NCI-H526 treated with DMSO at 0.1 percent for 48 hours (cell line): Measurements from ENCODE around the gene DTWD2.
"Not testable (repeated sequence)": the region's sequence is repeated elsewhere in the genome, so short reads cannot be mapped to it uniquely, and the experiment has no call there.

ENCODE experiments used
- DNase-seq: peaks from one replicate; lab custom pipeline; 2025; lab: John Stamatoyannopoulos, UW

Gene DTWD2

GRCh38 chr5:118996098-118996497, 7.8 kb upstream of the DTWD2 start:
- no peak for DNase-seq

- DNase-seq: no peak
Measured at GRCh38 chr5:118994595-118994994, 6.2 kb upstream of the DTWD2 start.

GRCh38 chr5:118993118-118993517, 4.8 kb upstream of the DTWD2 start:
- not testable (repeated sequence) for DNase-seq

GRCh38 chr5:118992055-118992454, 3.7 kb upstream of the DTWD2 start:
- not testable (repeated sequence) for DNase-seq

- no peak for DNase-seq
Measured at GRCh38 chr5:118990582-118990981, 2.2 kb upstream of the DTWD2 start.

GRCh38 chr5:118989816-118990215, 1.5 kb upstream of the DTWD2 start:
- DNase-seq: no peak

GRCh38 chr5:118988866-118989180, 476 bp upstream of the DTWD2 start:
- no peak for DNase-seq

GRCh38 chr5:118984602-118985001, 3.7 kb downstream of the DTWD2 start:
- DNase-seq: no peak

- DNase-seq: no peak
Measured at GRCh38 chr5:118981783-118982182, 6.6 kb downstream of the DTWD2 start.

GRCh38 chr5:118980438-118980837, 7.9 kb downstream of the DTWD2 start:
- DNase-seq: no peak

- no peak for DNase-seq
Measured at GRCh38 chr5:118980017-118980416, 8.3 kb downstream of the DTWD2 start.

- not testable (repeated sequence) for DNase-seq
Measured at GRCh38 chr5:118973779-118974445, 14.4 kb downstream of the DTWD2 start.

- no peak for DNase-seq
Measured at GRCh38 chr5:118968925-118969375, 19.4 kb downstream of the DTWD2 start.

- DNase-seq: no peak
Measured at GRCh38 chr5:118968406-118968911, 19.9 kb downstream of the DTWD2 start.

GRCh38 chr5:118967059-118967508, 21.3 kb downstream of the DTWD2 start:
- no peak for DNase-seq

- DNase-seq: no peak
Measured at GRCh38 chr5:118965890-118966289, 22.5 kb downstream of the DTWD2 start.

GRCh38 chr5:118964970-118965369, 23.4 kb downstream of the DTWD2 start:
- DNase-seq: not testable (repeated sequence)

GRCh38 chr5:118964388-118964787, 24.0 kb downstream of the DTWD2 start:
- not testable (repeated sequence) for DNase-seq

GRCh38 chr5:118963169-118963568, 25.2 kb downstream of the DTWD2 start:
- no peak for DNase-seq

GRCh38 chr5:118960557-118960956, 27.8 kb downstream of the DTWD2 start:
- no peak for DNase-seq

- DNase-seq: peak; percentile 7
Measured at GRCh38 chr5:118956727-118957126, 31.6 kb downstream of the DTWD2 start.

GRCh38 chr5:118953652-118954005, 34.7 kb downstream of the DTWD2 start:
- no peak for DNase-seq

GRCh38 chr5:118952992-118953651, 35.2 kb downstream of the DTWD2 start:
- DNase-seq: no peak

- DNase-seq: not testable (repeated sequence)
Measured at GRCh38 chr5:118952306-118952705, 36.0 kb downstream of the DTWD2 start.
